ENCODE results near the gene SHISAL1.
A peak's percentile ranks its signal among the peaks of the same experiment; 100 is the strongest.

- TF ChIP-seq ZC3H10 (CRISPR knock-in tag; IDR thresholded peaks at IDR 0.05): no peak
- peak; percentile 94 for TF ChIP-seq PATZ1 (CRISPR knock-in tag; IDR thresholded peaks at IDR 0.05; ENCODE audit: borderline replicate concordance)
- TF ChIP-seq ZFP3 (CRISPR knock-in tag; IDR thresholded peaks at IDR 0.05): no peak
- no peak for TF ChIP-seq OSR1 (CRISPR knock-in tag; IDR thresholded peaks at IDR 0.05)
- no peak for TF ChIP-seq ZFP30 (CRISPR knock-in tag; IDR thresholded peaks at IDR 0.05)
- TF ChIP-seq ZNF8 (CRISPR knock-in tag; IDR thresholded peaks at IDR 0.05): no peak
Measured at GRCh38 chr22:44351685-44352377, 39.1 kb upstream of the SHISAL1 start.
